DOHH2 (cell line): ENCODE data around the gene MAML2.

ENCODE experiments used
- EZH2phosphoT487 ChIP-seq: fragments of 200-600 bp; sonication (generic); IDR thresholded peaks from 2 replicates; pipeline ENCODE4 v1.6.1; 2017; ENCODE audit warnings: borderline replicate concordance, mild to moderate bottlenecking, antibody characterized with exemption, low read length, moderate library complexity, mixed read lengths
- TF ChIP-seq, protein P1 (sequence below): fragments of 200-600 bp; sonication (generic); IDR thresholded peaks from one replicate; pipeline ENCODE4 v1.5.1; 2014; ENCODE audit warnings: antibody characterized with exemption, mild to moderate bottlenecking, low read depth, low read length; ENCODE audit not compliant: poor library complexity, severe bottlenecking

DNA sequence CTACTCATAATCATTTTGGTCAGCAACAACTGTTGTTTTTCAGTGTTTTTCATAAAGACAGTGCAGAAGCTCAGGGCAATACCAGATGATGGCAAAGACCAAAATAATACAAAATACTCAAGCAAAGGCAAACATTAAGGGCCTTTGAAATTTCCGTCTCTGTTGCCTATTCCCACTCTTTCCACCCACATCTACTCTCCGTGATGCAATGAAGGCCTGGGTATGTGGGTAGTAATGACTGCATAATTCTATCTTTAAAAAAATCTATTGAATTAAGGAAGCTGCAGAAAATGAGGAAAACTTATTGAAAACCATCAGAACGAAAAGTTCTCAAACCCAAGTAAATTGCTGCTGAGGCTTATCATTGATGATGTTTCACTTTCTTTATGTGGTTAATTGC, 203.3 kb downstream of the MAML2 start:
- TF ChIP-seq, protein P1, sequence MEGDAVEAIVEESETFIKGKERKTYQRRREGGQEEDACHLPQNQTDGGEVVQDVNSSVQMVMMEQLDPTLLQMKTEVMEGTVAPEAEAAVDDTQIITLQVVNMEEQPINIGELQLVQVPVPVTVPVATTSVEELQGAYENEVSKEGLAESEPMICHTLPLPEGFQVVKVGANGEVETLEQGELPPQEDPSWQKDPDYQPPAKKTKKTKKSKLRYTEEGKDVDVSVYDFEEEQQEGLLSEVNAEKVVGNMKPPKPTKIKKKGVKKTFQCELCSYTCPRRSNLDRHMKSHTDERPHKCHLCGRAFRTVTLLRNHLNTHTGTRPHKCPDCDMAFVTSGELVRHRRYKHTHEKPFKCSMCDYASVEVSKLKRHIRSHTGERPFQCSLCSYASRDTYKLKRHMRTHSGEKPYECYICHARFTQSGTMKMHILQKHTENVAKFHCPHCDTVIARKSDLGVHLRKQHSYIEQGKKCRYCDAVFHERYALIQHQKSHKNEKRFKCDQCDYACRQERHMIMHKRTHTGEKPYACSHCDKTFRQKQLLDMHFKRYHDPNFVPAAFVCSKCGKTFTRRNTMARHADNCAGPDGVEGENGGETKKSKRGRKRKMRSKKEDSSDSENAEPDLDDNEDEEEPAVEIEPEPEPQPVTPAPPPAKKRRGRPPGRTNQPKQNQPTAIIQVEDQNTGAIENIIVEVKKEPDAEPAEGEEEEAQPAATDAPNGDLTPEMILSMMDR = no peak
- TF ChIP-seq EZH2phosphoT487 = no peak
